B cell (primary cell): ENCODE measurements around the gene FXYD1.

Source experiments
- EZH2 ChIP-seq: IDR thresholded peaks from 2 replicates; pipeline ENCODE4 v1.6.1; 2012; ENCODE audit warnings: borderline replicate concordance, low read depth, mild to moderate bottlenecking, moderate library complexity, low read length; ENCODE audit not compliant: insufficient read depth, poor library complexity, severe bottlenecking
- TF ChIP-seq, protein P1 (sequence below): fragments of 200-600 bp; IDR thresholded peaks from one replicate; pipeline ENCODE4 v1.8.0; 2022; ENCODE audit warnings: antibody characterized with exemption, mild to moderate bottlenecking

DNA sequence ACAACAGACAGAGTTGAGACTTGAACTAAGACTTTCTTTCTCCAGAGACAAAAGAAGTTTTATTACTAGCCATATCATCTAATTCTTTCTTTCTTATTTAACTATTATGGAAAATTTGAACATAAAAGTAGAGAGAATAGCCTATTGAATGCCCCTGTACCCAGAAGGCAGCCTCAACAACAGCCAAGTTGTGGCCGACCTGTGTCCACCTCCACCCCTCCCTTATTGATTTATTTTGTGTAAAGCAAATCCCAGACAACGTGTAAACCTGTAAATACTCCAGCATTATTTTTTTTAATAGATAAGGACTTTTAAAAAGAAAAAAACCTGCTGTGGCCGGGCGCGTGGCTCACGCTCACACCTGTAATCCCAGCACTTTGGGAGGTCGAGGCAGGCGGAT is 49.1 kb upstream of the FXYD1 start:
- TF ChIP-seq, protein P1, sequence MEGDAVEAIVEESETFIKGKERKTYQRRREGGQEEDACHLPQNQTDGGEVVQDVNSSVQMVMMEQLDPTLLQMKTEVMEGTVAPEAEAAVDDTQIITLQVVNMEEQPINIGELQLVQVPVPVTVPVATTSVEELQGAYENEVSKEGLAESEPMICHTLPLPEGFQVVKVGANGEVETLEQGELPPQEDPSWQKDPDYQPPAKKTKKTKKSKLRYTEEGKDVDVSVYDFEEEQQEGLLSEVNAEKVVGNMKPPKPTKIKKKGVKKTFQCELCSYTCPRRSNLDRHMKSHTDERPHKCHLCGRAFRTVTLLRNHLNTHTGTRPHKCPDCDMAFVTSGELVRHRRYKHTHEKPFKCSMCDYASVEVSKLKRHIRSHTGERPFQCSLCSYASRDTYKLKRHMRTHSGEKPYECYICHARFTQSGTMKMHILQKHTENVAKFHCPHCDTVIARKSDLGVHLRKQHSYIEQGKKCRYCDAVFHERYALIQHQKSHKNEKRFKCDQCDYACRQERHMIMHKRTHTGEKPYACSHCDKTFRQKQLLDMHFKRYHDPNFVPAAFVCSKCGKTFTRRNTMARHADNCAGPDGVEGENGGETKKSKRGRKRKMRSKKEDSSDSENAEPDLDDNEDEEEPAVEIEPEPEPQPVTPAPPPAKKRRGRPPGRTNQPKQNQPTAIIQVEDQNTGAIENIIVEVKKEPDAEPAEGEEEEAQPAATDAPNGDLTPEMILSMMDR, result no peak
- TF ChIP-seq EZH2, result no peak
